NCI-H146 (cell line): Measurements from ENCODE around the gene NBEA.

ENCODE experiments used
- DNase-seq: peaks from one replicate; lab custom pipeline; 2025; lab: John Stamatoyannopoulos, UW

NBEA gene

GRCh38 chr13:35514061-35514477 lies 572.0 kb downstream of the NBEA start:
- peak; percentile 48 for DNase-seq

GRCh38 chr13:35514801-35515502 lies 572.9 kb downstream of the NBEA start:
- peak; percentile 64 for DNase-seq

GRCh38 chr13:35518337-35518946 lies 576.4 kb downstream of the NBEA start:
- DNase-seq: no peak

GRCh38 chr13:35524171-35524570 lies 582.1 kb downstream of the NBEA start:
- DNase-seq: no peak

GRCh38 chr13:35526577-35526976 lies 584.5 kb downstream of the NBEA start:
- no peak for DNase-seq

GRCh38 chr13:35527451-35527850 lies 585.4 kb downstream of the NBEA start:
- DNase-seq: peak; percentile 27

- peak; percentile 11 for DNase-seq
Measured at GRCh38 chr13:35530147-35530546, 588.1 kb downstream of the NBEA start.

GRCh38 chr13:35530581-35530980 lies 588.5 kb downstream of the NBEA start:
- DNase-seq: no peak

- peak; percentile 52 for DNase-seq
Measured at GRCh38 chr13:35531526-35531925, 589.5 kb downstream of the NBEA start.

- no peak for DNase-seq
Measured at GRCh38 chr13:35534343-35534742, 592.3 kb downstream of the NBEA start.

GRCh38 chr13:35548790-35549189 lies 606.7 kb downstream of the NBEA start:
- no peak for DNase-seq

- DNase-seq: no peak
Measured at GRCh38 chr13:35549481-35549880, 607.4 kb downstream of the NBEA start.

GRCh38 chr13:35552172-35552844 lies 610.2 kb downstream of the NBEA start:
- no peak for DNase-seq

- no peak for DNase-seq
Measured at GRCh38 chr13:35554972-35555623, 613.0 kb downstream of the NBEA start.

GRCh38 chr13:35557475-35557874 lies 615.4 kb downstream of the NBEA start:
- no peak for DNase-seq

GRCh38 chr13:35561540-35561939 lies 619.5 kb downstream of the NBEA start:
- no peak for DNase-seq

GRCh38 chr13:35565273-35565672 lies 623.2 kb downstream of the NBEA start:
- no peak for DNase-seq

GRCh38 chr13:35566340-35566739 lies 624.3 kb downstream of the NBEA start:
- DNase-seq: no peak

GRCh38 chr13:35567406-35567980 lies 625.4 kb downstream of the NBEA start:
- no peak for DNase-seq

GRCh38 chr13:35573639-35574038 lies 631.6 kb downstream of the NBEA start:
- DNase-seq: no peak

- DNase-seq: no peak
Measured at GRCh38 chr13:35592457-35592856, 650.4 kb downstream of the NBEA start.

- peak; percentile 94 for DNase-seq
Measured at GRCh38 chr13:35593651-35594050, 651.6 kb downstream of the NBEA start.
